LNCaP clone FGC (cell line): ENCODE data around the gene ATP8A2.
A peak's percentile ranks its signal among the peaks of the same experiment; 100 is the strongest.

ENCODE experiments used
- DNase-seq: peaks from one replicate; pipeline ENCODE4 v3.0.0-alpha.2; 2011; ENCODE audit warnings: low read depth
- H3K4me3 ChIP-seq: 2 replicates; pipeline ENCODE4 v1.5.1; 2011; ENCODE audit warnings: mild to moderate bottlenecking, low read depth, low read length, control low read depth
- CTCF ChIP-seq: IDR thresholded peaks from 2 replicates; pipeline ENCODE4 v1.5.1; 2012; ENCODE audit warnings: mild to moderate bottlenecking; ENCODE audit not compliant: control insufficient read depth, insufficient read depth; ENCODE audit errors: extremely low read depth

ATP8A2 gene

GRCh38 chr13:25702386-25702785 is 330.6 kb downstream of the ATP8A2 start:
- no peak for TF ChIP-seq CTCF
- H3K4me3 ChIP-seq = no peak overlapping the region
- DNase-seq = no peak

GRCh38 chr13:25707726-25708125 is 336.0 kb downstream of the ATP8A2 start:
- no peak overlapping the region for H3K4me3 ChIP-seq
- no peak for TF ChIP-seq CTCF
- no peak for DNase-seq

GRCh38 chr13:25708268-25708667 is 336.5 kb downstream of the ATP8A2 start:
- DNase-seq = no peak
- TF ChIP-seq CTCF = no peak
- no peak overlapping the region for H3K4me3 ChIP-seq

- DNase-seq = peak; percentile 68
- H3K4me3 ChIP-seq = no peak overlapping the region
- TF ChIP-seq CTCF = no peak
Measured at GRCh38 chr13:25709088-25709487, 337.3 kb downstream of the ATP8A2 start.

- no peak for DNase-seq
- no peak for TF ChIP-seq CTCF
- no peak overlapping the region for H3K4me3 ChIP-seq
Measured at GRCh38 chr13:25715760-25716159, 344.0 kb downstream of the ATP8A2 start.

GRCh38 chr13:25717666-25718197 is 346.0 kb downstream of the ATP8A2 start:
- no peak for DNase-seq
- no peak for TF ChIP-seq CTCF
- H3K4me3 ChIP-seq = no peak overlapping the region

- no peak for DNase-seq
- H3K4me3 ChIP-seq = no peak overlapping the region
- TF ChIP-seq CTCF = no peak
Measured at GRCh38 chr13:25719666-25720065, 347.9 kb downstream of the ATP8A2 start.
